Esophagus (tissue), 2 donors: ENCODE data around the gene VPS45. TPM values are rescaled to one million over a fixed set of nuclear protein-coding genes. Genes with fewer than 3 reads are reported as not detected.
"Not testable (repeated sequence)": the region's sequence is repeated elsewhere in the genome, so short reads cannot be mapped to it uniquely, and the experiment has no call there.

ENCODE experiments used
- H3K27ac ChIP-seq, 2 donors: one replicate each; pipeline ENCODE4 v1.5.1; 2013; ENCODE audit warnings: low read depth in 2 of 2, mild to moderate bottlenecking in 2 of 2, inconsistent platforms in 1 of 2, low read length in 1 of 2, moderate library complexity in 1 of 2
- H3K27me3 ChIP-seq, 2 donors: one replicate each; pipeline ENCODE4 v1.6.1; 2013; ENCODE audit warnings: low read length in 2 of 2, control low read depth in 1 of 2, mild to moderate bottlenecking in 1 of 2; ENCODE audit not compliant: insufficient read depth in 2 of 2, control insufficient read depth in 1 of 2
- H3K36me3 ChIP-seq, 2 donors: one replicate each; pipeline ENCODE4 v1.6.1; 2013; ENCODE audit warnings: low read length in 1 of 2; ENCODE audit not compliant: control insufficient read depth in 2 of 2, insufficient read depth in 2 of 2
- H3K4me1 ChIP-seq, 2 donors: one replicate each; pipeline ENCODE4 v1.6.1; 2013; ENCODE audit warnings: low read length in 1 of 2; ENCODE audit not compliant: control insufficient read depth in 2 of 2, insufficient read depth in 2 of 2
- H3K4me3 ChIP-seq, 2 donors: one replicate each; pipeline ENCODE4 v1.5.1; 2013; ENCODE audit warnings: low read length in 2 of 2, mild to moderate bottlenecking in 2 of 2, low read depth in 1 of 2, moderate library complexity in 1 of 2
- H3K9me3 ChIP-seq, 2 donors: one replicate each; pipeline ENCODE4 v1.6.1; 2013; ENCODE audit warnings: mild to moderate bottlenecking in 2 of 2, low read depth in 1 of 2, low read length in 1 of 2, moderate library complexity in 1 of 2; ENCODE audit not compliant: control insufficient read depth in 2 of 2, insufficient read depth in 1 of 2
- WGBS, 2 donors: extraction: QIAGEN DNeasy Blood & Tissue Kit; methylation state at CpG; one replicate each; pipeline ENCODE4 v1.1.7; 2013; 5-methylcytosine and 5-hydroxymethylcytosine counted together
- polyA plus RNA-seq, 2 donors: library from polyadenylated mRNA; stranded (reverse); fragments of 200-250 nt; gene quantifications; one replicate each; pipeline ENCODE4 v1.2.3, GENCODE V29; 2013
- donor health status: healthy with polysubstance abuse.
- donor health status: Bipolar disorder and iron deficiency.

The VPS45 gene
- polyA plus RNA-seq, 2 donors, result 16.1 to 19.3 TPM

DNA sequence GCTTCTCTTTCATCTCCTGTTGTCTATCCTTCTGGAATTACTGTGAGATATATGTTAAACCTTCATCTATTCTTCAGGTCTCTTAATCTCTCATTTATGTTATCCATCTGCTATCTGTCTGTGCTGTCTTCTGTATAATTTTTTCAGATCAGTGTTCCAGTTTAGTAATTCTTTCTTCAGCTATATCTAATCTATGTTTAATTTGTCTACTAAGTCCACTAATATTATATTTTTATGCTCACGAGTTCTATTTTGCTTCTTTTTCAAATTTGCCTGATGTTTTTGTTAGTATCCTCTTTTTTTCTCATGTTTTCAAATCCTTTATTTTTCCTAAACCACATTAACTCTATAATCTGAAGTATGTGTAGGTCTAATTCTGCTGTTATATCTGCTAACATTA, 47.5 kb downstream of the VPS45 start:
- no peaks in the 10 kb centered on the region for H3K36me3 ChIP-seq
- WGBS, 2 donors, result 96 to 98% methylated on average over 1 of the region's 1 CpG

GRCh38 chr1:150118716-150119115, 51.1 kb downstream of the VPS45 start:
- no peaks in the 10 kb centered on the region for H3K36me3 ChIP-seq
- no peaks in the 10 kb centered on the region for H3K4me1 ChIP-seq
- H3K9me3 ChIP-seq, result no peaks in the 10 kb centered on the region
- no peak overlapping the region for H3K27ac ChIP-seq
- H3K4me3 ChIP-seq, result no peak overlapping the region
- H3K27me3 ChIP-seq, result no peaks in the 10 kb centered on the region
- 82% methylated on average over 2 of the region's 2 CpGs for WGBS, 2 donors

More for the DNA sequence above, 47.5 kb downstream of the VPS45 start:
- no peak overlapping the region for H3K4me3 ChIP-seq
- no peaks in the 10 kb centered on the region for H3K4me1 ChIP-seq
- H3K27me3 ChIP-seq, result no peaks in the 10 kb centered on the region
- no peak overlapping the region for H3K27ac ChIP-seq
- H3K9me3 ChIP-seq, result no peaks in the 10 kb centered on the region

DNA sequence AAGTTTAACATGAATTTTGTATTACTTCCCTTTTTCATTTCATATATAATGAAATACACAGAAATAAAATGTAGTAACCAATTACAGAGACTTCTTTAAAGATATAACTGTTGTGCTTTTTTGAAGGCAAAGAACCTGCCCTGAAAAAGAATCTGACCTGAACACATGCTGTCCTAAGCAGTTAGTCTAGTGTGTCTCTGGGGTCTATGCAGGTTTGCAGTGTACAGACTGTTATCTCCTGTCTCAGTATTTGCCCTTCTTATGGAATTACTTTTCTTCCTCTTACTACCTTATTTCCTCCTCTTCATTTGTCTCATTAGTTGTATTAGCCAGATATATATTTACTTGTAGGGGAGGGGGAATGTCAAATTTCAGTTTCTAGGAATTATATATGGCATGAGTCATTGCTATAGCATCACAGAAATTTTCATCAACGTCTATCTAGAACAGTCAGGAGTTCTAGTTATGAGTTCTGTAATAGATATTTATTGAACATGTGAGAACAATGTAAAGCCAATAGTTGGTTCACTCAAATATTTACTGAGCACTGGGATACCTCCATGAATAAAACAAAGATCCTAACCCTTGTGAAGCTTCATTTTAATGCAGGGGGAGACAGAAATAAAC, 53.8 kb downstream of the VPS45 start:
- H3K4me1 ChIP-seq, result no peaks in the 10 kb centered on the region
- H3K4me3 ChIP-seq, result no peak overlapping the region
- H3K9me3 ChIP-seq, result no peaks in the 10 kb centered on the region
- H3K36me3 ChIP-seq, result no peaks in the 10 kb centered on the region
- no peak overlapping the region for H3K27ac ChIP-seq
- H3K27me3 ChIP-seq, result no peaks in the 10 kb centered on the region
- WGBS, 2 donors, result 37 to 43% methylated on average over 1 of the region's 1 CpG

DNA sequence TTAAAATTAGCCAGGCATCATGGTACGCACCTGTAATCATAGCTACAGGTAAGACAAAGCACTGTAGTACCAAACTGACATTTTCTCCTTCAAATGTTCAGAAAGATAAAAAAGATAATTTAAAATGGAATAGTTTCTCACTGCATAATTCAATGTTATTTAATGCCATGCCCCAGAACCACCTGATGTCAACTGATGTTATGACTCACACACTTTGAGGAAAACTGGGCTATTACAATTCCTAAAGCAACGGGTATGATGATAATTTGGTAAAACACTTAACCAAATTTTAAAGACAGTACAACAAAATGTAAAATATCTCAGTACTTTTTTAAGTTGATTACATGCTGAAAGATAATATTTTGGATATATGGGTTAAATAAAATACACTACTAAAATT, 59.2 kb downstream of the VPS45 start:
- Histone ChIP-seq H3K27ac (no peak overlapping the region), H3K4me1 (no peaks in the 10 kb centered on the region), H3K4me3 (no peak overlapping the region), H3K36me3 (no peaks in the 10 kb centered on the region), H3K9me3 (no peaks in the 10 kb centered on the region), H3K27me3 (no peaks in the 10 kb centered on the region)
- 88 to 95% methylated on average over 2 of the region's 2 CpGs for WGBS, 2 donors

GRCh38 chr1:150127464-150127863, 59.9 kb downstream of the VPS45 start:
- Histone ChIP-seq H3K27ac (no peak overlapping the region), H3K9me3 (no peaks in the 10 kb centered on the region), H3K4me3 (no peak overlapping the region), H3K27me3 (no peaks in the 10 kb centered on the region), H3K4me1 (no peaks in the 10 kb centered on the region), H3K36me3 (no peaks in the 10 kb centered on the region)

GRCh38 chr1:150127868-150128267, 60.3 kb downstream of the VPS45 start:
- WGBS, 2 donors, result 91 to 95% methylated on average over 7 of the region's 7 CpGs
- Histone ChIP-seq H3K27ac (no peak overlapping the region), H3K9me3 (no peaks in the 10 kb centered on the region), H3K4me3 (no peak overlapping the region), H3K4me1 (no peaks in the 10 kb centered on the region), H3K36me3 (no peaks in the 10 kb centered on the region), H3K27me3 (no peaks in the 10 kb centered on the region)

DNA sequence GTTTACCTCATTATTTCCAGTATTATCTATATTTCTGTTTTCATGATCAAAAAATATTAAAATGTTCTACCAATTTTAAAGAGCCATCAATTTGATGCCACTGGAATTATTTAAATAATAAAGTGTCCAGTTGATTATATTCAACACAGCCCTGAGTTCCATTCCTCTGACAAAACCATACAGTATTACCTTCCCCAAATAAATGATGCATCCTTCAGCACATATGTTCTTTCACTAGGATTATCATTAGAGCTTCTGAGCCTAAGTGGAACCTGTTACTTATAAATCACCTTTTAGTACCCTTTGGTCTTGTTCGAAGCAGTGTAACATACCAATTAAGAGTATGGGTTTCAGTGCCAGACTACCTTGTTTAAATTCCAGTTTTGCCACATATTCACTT, 64.8 kb downstream of the VPS45 start:
- Histone ChIP-seq H3K9me3 (no peaks in the 10 kb centered on the region), H3K27ac (no peak overlapping the region), H3K4me1 (no peaks in the 10 kb centered on the region), H3K4me3 (no peak overlapping the region), H3K27me3 (no peaks in the 10 kb centered on the region), H3K36me3 (no peaks in the 10 kb centered on the region)
- 92 to 93% methylated on average over 1 of the region's 1 CpG for WGBS, 2 donors

DNA sequence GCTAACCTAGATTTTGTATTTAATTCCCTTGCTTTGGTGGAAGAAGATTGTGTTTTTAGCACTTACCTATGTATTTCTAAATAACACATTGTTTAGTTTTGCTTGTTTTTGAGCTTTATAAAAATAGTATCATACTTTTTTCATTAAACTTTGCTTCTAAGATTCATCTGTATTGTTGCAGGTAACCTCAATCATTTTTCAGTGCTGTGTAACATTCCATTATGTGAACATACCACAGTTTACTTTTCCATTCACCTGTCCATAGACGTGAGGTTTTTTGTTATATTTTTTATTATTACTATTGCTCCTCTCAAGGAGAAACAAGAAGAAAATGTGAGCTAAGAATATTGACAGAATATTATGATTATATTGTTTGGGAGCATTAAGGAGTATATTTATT, 67.0 kb downstream of the VPS45 start:
- Histone ChIP-seq H3K4me3 (no peak overlapping the region), H3K27me3 (no peaks in the 10 kb centered on the region), H3K27ac (no peak overlapping the region), H3K4me1 (no peaks in the 10 kb centered on the region), H3K9me3 (no peaks in the 10 kb centered on the region), H3K36me3 (no peaks in the 10 kb centered on the region)
- 92 to 99% methylated on average over 1 of the region's 1 CpG for WGBS, 2 donors

GRCh38 chr1:150135400-150135799, 67.8 kb downstream of the VPS45 start:
- not testable (repeated sequence) for H3K27ac ChIP-seq, H3K27me3 ChIP-seq, H3K36me3 ChIP-seq, H3K4me3 ChIP-seq, H3K4me1 ChIP-seq, H3K9me3 ChIP-seq
- WGBS, 2 donors, result 87 to 91% methylated on average over 6 of the region's 6 CpGs

DNA sequence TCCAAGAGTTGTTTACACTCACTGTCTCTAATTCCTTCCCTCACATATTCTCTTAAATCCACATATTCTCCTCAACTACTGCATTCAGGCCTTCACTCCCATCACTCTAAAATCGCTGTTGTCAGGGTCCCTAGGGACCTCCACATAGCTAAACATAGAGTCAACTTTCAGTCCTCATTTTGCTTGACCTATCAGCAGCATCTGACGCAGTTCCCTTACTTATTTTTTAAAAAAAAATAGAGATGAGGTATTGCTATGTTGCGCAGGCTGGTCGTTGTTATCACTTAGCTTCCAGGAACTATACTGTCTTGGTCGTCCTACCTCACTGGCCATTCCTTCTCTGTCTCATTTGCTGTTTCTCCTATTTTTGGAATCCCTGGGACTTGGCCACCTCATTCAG, 70.5 kb downstream of the VPS45 start:
- H3K27me3 ChIP-seq, result no peaks in the 10 kb centered on the region
- no peaks in the 10 kb centered on the region for H3K36me3 ChIP-seq
- H3K4me1 ChIP-seq, result no peaks in the 10 kb centered on the region
- no peak overlapping the region for H3K27ac ChIP-seq
- 74 to 85% methylated on average over 5 of the region's 5 CpGs for WGBS, 2 donors
- no peaks in the 10 kb centered on the region for H3K9me3 ChIP-seq
- no peak overlapping the region for H3K4me3 ChIP-seq
